Ishikawa (cell line): ENCODE results near the gene PLEKHB2.
A peak's percentile ranks its signal among the peaks of the same experiment; 100 is the strongest.

Experiments
- CEBPB ChIP-seq: IDR thresholded peaks from 2 replicates; pipeline ENCODE4 v1.6.1; 2012
- CREB1 ChIP-seq: IDR thresholded peaks from 2 replicates; pipeline ENCODE4 v1.6.1; 2012; ENCODE audit warnings: low read depth
- EGR1 ChIP-seq: IDR thresholded peaks from 2 replicates; pipeline ENCODE4 v1.6.1; 2012
- EP300 ChIP-seq: IDR thresholded peaks from 2 replicates; pipeline ENCODE4 v1.6.1; 2012; ENCODE audit warnings: borderline replicate concordance
- FOXM1 ChIP-seq: IDR thresholded peaks from 2 replicates; pipeline ENCODE4 v1.6.1; 2012; ENCODE audit warnings: low read depth, borderline replicate concordance
- NFIC ChIP-seq: IDR thresholded peaks from 2 replicates; pipeline ENCODE4 v1.6.1; 2012
- RAD21 ChIP-seq: IDR thresholded peaks from 2 replicates; pipeline ENCODE4 v1.6.1; 2012; ENCODE audit warnings: low read depth
- REST ChIP-seq: IDR thresholded peaks from 2 replicates; pipeline ENCODE4 v1.6.1; 2012; ENCODE audit warnings: low read depth, mild to moderate bottlenecking
- TAF1 ChIP-seq: IDR thresholded peaks from 2 replicates; pipeline ENCODE4 v1.6.1; 2012; ENCODE audit warnings: low read depth, mild to moderate bottlenecking
- TCF12 ChIP-seq: IDR thresholded peaks from 2 replicates; pipeline ENCODE4 v1.6.1; 2012; ENCODE audit warnings: low read depth
- TEAD4 ChIP-seq: IDR thresholded peaks from 2 replicates; pipeline ENCODE4 v1.6.1; 2012
- USF1 ChIP-seq: IDR thresholded peaks from 2 replicates; pipeline ENCODE4 v1.6.1; 2012
- YY1 ChIP-seq: IDR thresholded peaks from 2 replicates; pipeline ENCODE4 v1.6.1; 2012; ENCODE audit warnings: low read depth
- ZBTB7A ChIP-seq: IDR thresholded peaks from 2 replicates; pipeline ENCODE4 v1.6.1; 2012; ENCODE audit warnings: low read depth
- TF ChIP-seq, protein P1 (sequence below): IDR thresholded peaks from 2 replicates; pipeline ENCODE4 v1.6.1; 2012

PLEKHB2 gene

DNA sequence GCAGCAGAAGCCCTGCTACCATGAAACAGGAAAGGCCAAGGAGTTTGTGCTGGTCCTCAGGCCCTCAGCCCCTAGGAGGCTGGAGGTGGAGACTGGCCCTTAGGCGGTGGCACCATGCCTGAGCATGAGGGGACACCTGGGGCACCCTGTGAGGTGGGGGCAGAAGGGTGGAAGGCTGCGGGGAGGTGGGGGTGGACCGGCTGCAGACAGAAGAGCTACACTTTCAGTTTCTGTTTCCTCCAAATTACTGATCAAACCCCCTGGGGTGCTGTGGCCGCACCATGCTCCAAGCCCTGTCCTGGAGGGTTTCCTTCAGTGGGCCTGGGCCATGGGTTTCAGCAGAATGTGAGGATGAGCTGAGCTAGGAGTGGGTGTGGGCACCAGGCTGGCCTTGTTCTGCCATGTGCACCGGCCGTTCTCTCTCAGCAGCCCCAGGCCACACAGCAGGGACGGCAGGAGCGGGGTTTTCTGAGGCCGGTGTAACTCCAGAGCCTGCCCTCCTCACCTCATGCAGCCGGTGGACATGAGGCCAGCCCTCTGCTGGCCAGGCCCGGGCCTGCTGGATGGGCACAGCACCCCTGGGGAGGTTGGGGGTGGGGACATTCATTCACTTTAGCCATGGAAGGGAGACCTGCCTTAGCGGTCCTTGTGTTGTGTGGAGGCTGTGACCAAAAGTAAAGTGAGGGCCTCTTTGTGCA is 51.5 kb downstream of the PLEKHB2 start:
- TF ChIP-seq ZBTB7A = no peak
- TF ChIP-seq TAF1 = no peak
- no peak for TF ChIP-seq CREB1
- TF ChIP-seq FOXM1 = no peak
- TF ChIP-seq EP300 = no peak
- no peak for TF ChIP-seq EGR1
- TF ChIP-seq YY1 = no peak
- TF ChIP-seq CEBPB = no peak
- TF ChIP-seq, protein P1, sequence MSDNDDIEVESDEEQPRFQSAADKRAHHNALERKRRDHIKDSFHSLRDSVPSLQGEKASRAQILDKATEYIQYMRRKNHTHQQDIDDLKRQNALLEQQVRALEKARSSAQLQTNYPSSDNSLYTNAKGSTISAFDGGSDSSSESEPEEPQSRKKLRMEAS = no peak
- no peak for TF ChIP-seq TCF12
- TF ChIP-seq RAD21 = no peak

DNA sequence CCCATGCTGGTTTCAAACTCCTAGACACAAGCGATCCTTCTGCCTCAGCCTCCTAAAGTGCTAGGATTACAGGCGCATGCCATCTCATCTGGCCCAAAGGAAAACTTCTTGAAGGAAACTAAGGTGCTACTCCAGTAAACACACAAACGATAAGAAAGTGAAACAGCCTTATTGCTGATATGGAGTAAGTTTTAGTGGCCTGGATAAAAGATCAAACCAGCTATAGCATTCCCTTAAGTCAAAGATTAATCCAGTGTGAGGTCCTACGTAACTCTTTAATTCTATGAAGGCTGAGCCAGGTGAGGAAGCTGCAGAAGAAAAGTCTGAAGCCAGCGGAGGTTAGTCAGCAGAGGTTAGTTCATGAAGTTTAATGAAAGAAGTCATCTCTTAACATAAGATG is 63.4 kb downstream of the PLEKHB2 start:
- TF ChIP-seq REST (no peak), EGR1 (no peak), FOXM1 (no peak), EP300 (no peak), TAF1 (no peak), TEAD4 (no peak), RAD21 (no peak), USF1 (no peak), NFIC (no peak), CEBPB (no peak), CREB1 (no peak), ZBTB7A (no peak), YY1 (no peak), TCF12 (no peak)
- TF ChIP-seq, protein P1 = no peak

DNA sequence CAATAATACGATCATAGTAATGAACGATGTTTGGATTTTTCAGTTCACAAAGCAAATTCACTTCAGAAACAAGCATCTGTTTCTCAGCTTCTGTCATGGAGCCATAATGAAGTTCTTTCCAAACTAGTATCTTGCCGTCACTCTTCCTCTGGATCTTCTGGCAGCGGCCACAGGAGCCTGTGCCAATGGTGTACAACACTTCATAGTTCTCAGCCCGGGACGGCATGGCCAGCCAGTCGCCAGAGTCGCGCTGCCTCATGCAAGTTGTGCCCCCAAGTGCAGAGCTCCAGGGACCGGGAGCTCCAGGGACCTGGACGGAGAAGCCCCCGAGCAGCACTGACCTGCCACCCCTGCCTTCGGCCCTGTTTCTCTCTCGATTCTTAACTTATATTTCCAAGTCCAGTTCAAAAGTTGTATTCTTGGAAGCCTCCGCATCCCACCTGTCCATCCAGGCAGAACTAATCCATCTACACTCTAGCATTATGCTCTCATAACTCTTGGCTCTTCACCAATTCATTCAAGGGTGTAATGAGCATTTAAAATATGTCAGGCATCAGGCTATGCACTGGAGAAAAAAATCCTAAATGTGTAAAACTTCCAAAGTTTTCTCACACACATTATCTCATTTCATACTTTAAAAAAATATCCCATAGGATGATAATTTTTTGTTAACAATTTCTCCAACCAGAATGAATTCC is 73.7 kb downstream of the PLEKHB2 start:
- peak; percentile 27; the same call in 1 of the 2 replicates for TF ChIP-seq TEAD4
- TF ChIP-seq NFIC = peak; percentile 80
